ENCODE measurements around the gene BCL6B.

BCL6B gene

DNA sequence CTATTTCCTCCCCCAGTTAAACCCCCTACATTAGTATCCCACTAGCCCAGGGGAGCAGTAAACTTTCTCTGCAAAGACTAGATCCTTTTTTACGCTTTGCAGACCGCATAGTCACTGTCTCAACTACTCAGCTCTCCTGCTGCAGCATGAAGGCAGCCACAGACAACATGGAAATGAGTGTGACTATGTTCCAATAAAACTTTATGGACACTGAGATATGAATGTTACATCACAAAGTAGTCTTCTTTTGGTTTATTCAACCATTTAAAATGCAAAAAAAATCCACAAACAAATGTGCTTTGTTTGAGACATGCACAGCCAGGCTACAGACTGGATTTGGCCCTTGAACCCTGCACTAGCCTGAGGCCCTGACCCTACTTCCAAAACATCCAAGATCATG is 12.3 kb upstream of the BCL6B start:
- peaks cover 21% of the 10 kb centered on the region for H3K4me1 ChIP-seq (ENCODE audit: control insufficient read depth, insufficient read depth, low read length)
- no peaks in the 10 kb centered on the region for H3K36me3 ChIP-seq (ENCODE audit: control insufficient read depth, insufficient read depth, low read length)
- WGBS, 2 experiments = 97% methylated on average over 2 of the region's 2 CpGs
- H3K27me3 ChIP-seq (ENCODE audit: control insufficient read depth, insufficient read depth, low read length, poor library complexity, severe bottlenecking) = no peaks in the 10 kb centered on the region
- no peaks in the 10 kb centered on the region for H3K9me3 ChIP-seq (ENCODE audit: control insufficient read depth, low read length)
- H3K4me3 ChIP-seq (ENCODE audit: insufficient read depth, low read depth, low read length) = no peak overlapping the region
- H3K27ac ChIP-seq (ENCODE audit: insufficient read depth, low read depth, low read length, poor library complexity, severe bottlenecking) = no peak overlapping the region

GRCh38 chr17:7011415-7011814 is 11.4 kb upstream of the BCL6B start:
- Histone ChIP-seq H3K9me3 (ENCODE audit: control insufficient read depth, low read length) (no peaks in the 10 kb centered on the region), H3K36me3 (ENCODE audit: control insufficient read depth, insufficient read depth, low read length) (no peaks in the 10 kb centered on the region), H3K27ac (ENCODE audit: insufficient read depth, low read depth, low read length, poor library complexity, severe bottlenecking) (no peak overlapping the region), H3K4me1 (ENCODE audit: control insufficient read depth, insufficient read depth, low read length) (peaks cover 22% of the 10 kb centered on the region), H3K27me3 (ENCODE audit: control insufficient read depth, insufficient read depth, low read length, poor library complexity, severe bottlenecking) (no peaks in the 10 kb centered on the region), H3K4me3 (ENCODE audit: insufficient read depth, low read depth, low read length) (peak overlapping the region; percentile 77)
- 82 to 85% methylated on average over 14 of the region's 14 CpGs for WGBS, 2 experiments

GRCh38 chr17:7011942-7012254 is 11.0 kb upstream of the BCL6B start:
- Histone ChIP-seq H3K36me3 (ENCODE audit: control insufficient read depth, insufficient read depth, low read length) (no peaks in the 10 kb centered on the region), H3K27me3 (ENCODE audit: control insufficient read depth, insufficient read depth, low read length, poor library complexity, severe bottlenecking) (no peaks in the 10 kb centered on the region), H3K9me3 (ENCODE audit: control insufficient read depth, low read length) (no peaks in the 10 kb centered on the region), H3K27ac (ENCODE audit: insufficient read depth, low read depth, low read length, poor library complexity, severe bottlenecking) (peak overlapping the region; percentile 98), H3K4me3 (ENCODE audit: insufficient read depth, low read depth, low read length) (peak overlapping the region; percentile 77), H3K4me1 (ENCODE audit: control insufficient read depth, insufficient read depth, low read length) (peaks cover 22% of the 10 kb centered on the region)
- WGBS, 2 experiments = 5 to 6% methylated on average over 5 to 6 of the region's 6 CpGs

DNA sequence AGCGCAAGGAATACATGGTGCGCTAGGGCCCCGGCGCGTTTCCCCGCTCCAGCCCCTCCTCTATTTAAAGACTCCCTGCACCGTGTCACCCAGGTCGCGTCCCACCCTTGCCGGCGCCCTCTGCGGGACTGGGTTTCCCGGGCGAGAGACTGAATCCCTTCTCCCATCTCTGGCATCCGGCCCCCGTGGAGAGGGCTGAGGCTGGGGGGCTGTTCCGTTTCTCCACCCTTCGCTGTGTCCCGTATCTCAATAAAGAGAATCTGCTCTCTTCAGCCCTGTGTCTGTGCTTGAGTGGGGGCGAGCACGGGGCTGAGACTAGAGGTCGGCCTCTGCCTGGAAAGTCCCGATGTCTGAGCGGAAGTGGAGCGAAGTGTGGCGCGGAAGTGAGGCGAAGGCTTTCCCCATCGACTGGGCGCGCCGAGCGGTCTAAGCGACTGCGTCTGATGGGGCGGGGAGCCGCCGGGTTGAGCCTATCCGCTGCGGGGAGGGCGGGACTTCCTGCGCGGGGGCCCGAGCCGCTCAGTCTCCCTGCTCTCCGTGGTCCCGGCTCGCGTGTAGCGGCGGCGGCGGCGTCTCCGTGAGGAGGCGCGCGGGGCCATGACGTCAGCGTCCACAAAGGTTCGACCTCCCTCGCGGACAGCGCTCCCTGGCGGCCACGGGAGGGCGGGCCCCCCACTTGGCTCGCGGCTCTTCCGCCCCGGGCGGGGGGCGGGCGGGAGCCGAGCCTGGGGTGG is 8.4 kb upstream of the BCL6B start:
- Histone ChIP-seq H3K27ac (ENCODE audit: insufficient read depth, low read depth, low read length, poor library complexity, severe bottlenecking) (peak overlapping the region; percentile 66), H3K36me3 (ENCODE audit: control insufficient read depth, insufficient read depth, low read length) (no peaks in the 10 kb centered on the region), H3K4me1 (ENCODE audit: control insufficient read depth, insufficient read depth, low read length) (peaks cover 22% of the 10 kb centered on the region), H3K4me3 (ENCODE audit: insufficient read depth, low read depth, low read length) (peak overlapping the region; percentile 77), H3K27me3 (ENCODE audit: control insufficient read depth, insufficient read depth, low read length, poor library complexity, severe bottlenecking) (no peaks in the 10 kb centered on the region), H3K9me3 (ENCODE audit: control insufficient read depth, low read length) (no peaks in the 10 kb centered on the region)
- WGBS, 2 experiments = 2% methylated on average over 75 of the region's 75 CpGs

GRCh38 chr17:7014995-7015958 is 7.6 kb upstream of the BCL6B start:
- WGBS, 2 experiments = 30 to 31% methylated on average over 55 to 56 of the region's 56 CpGs
- no peaks in the 10 kb centered on the region for H3K9me3 ChIP-seq (ENCODE audit: control insufficient read depth, low read length)
- H3K36me3 ChIP-seq (ENCODE audit: control insufficient read depth, insufficient read depth, low read length) = no peaks in the 10 kb centered on the region
- H3K27ac ChIP-seq (ENCODE audit: insufficient read depth, low read depth, low read length, poor library complexity, severe bottlenecking) = peak overlapping the region; percentile 66
- H3K4me3 ChIP-seq (ENCODE audit: insufficient read depth, low read depth, low read length) = peak overlapping the region; percentile 77
- peaks cover 1% of the 10 kb centered on the region for H3K27me3 ChIP-seq (ENCODE audit: control insufficient read depth, insufficient read depth, low read length, poor library complexity, severe bottlenecking)
- peaks cover 22% of the 10 kb centered on the region for H3K4me1 ChIP-seq (ENCODE audit: control insufficient read depth, insufficient read depth, low read length)

- no peaks in the 10 kb centered on the region for H3K36me3 ChIP-seq (ENCODE audit: control insufficient read depth, insufficient read depth, low read length)
- peaks cover 15% of the 10 kb centered on the region for H3K4me1 ChIP-seq (ENCODE audit: control insufficient read depth, insufficient read depth, low read length)
- H3K4me3 ChIP-seq (ENCODE audit: insufficient read depth, low read depth, low read length) = no peak overlapping the region
- 90 to 94% methylated on average over 3 of the region's 3 CpGs for WGBS, 2 experiments
- H3K27ac ChIP-seq (ENCODE audit: insufficient read depth, low read depth, low read length, poor library complexity, severe bottlenecking) = no peak overlapping the region
- peaks cover 13% of the 10 kb centered on the region for H3K27me3 ChIP-seq (ENCODE audit: control insufficient read depth, insufficient read depth, low read length, poor library complexity, severe bottlenecking)
- H3K9me3 ChIP-seq (ENCODE audit: control insufficient read depth, low read length) = no peaks in the 10 kb centered on the region
These were observed 6.4 kb upstream of the BCL6B start for GRCh38 chr17:7016418-7016817.

GRCh38 chr17:7016886-7017826 is 5.7 kb upstream of the BCL6B start:
- 92 to 93% methylated on average over 20 of the region's 20 CpGs for WGBS, 2 experiments
- peaks cover 20% of the 10 kb centered on the region for H3K27me3 ChIP-seq (ENCODE audit: control insufficient read depth, insufficient read depth, low read length, poor library complexity, severe bottlenecking)
- no peak overlapping the region for H3K27ac ChIP-seq (ENCODE audit: insufficient read depth, low read depth, low read length, poor library complexity, severe bottlenecking)
- no peak overlapping the region for H3K4me3 ChIP-seq (ENCODE audit: insufficient read depth, low read depth, low read length)
- H3K9me3 ChIP-seq (ENCODE audit: control insufficient read depth, low read length) = no peaks in the 10 kb centered on the region
- H3K36me3 ChIP-seq (ENCODE audit: control insufficient read depth, insufficient read depth, low read length) = no peaks in the 10 kb centered on the region
- peaks cover 15% of the 10 kb centered on the region for H3K4me1 ChIP-seq (ENCODE audit: control insufficient read depth, insufficient read depth, low read length)

- Histone ChIP-seq H3K4me1 (ENCODE audit: control insufficient read depth, insufficient read depth, low read length) (peaks cover 15% of the 10 kb centered on the region), H3K36me3 (ENCODE audit: control insufficient read depth, insufficient read depth, low read length) (no peaks in the 10 kb centered on the region), H3K9me3 (ENCODE audit: control insufficient read depth, low read length) (no peaks in the 10 kb centered on the region), H3K27me3 (ENCODE audit: control insufficient read depth, insufficient read depth, low read length, poor library complexity, severe bottlenecking) (peaks cover 27% of the 10 kb centered on the region), H3K27ac (ENCODE audit: insufficient read depth, low read depth, low read length, poor library complexity, severe bottlenecking) (no peak overlapping the region), H3K4me3 (ENCODE audit: insufficient read depth, low read depth, low read length) (no peak overlapping the region)
- 93 to 95% methylated on average over 12 of the region's 12 CpGs for WGBS, 2 experiments
These were observed 5.0 kb upstream of the BCL6B start for GRCh38 chr17:7017827-7018200.

DNA sequence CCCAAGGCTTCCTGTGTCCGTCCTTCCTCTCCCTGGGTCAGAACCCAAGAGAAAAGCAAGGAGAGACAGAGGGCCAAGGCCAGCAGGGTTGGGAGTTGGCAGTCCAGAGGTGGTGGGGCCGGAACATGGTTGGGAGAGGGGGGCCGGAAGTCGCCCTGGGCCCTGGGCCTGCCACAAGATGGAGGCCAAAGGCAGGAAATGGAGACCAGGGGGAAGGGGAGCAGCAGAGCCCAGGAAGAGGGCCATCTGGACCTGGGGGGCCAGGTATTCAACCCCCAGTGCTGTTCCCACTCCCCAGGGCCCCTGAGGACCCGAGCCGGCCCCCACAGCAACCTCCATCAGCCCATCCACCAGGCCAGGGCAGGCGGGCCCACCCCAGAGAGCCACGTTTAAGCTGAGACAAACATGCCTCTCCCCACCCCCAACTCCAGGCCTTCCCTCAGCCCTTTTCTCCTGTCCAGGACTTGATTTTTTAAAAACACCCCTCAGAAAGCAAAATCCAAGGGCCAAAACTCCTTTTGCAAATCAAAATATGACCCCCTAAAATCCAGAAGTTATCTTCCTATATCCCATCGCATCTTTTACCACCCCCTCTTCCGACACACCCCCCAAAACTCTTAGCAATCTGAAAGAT is 4.4 kb upstream of the BCL6B start:
- WGBS, 2 experiments = 86 to 89% methylated on average over 10 of the region's 10 CpGs
- no peaks in the 10 kb centered on the region for H3K9me3 ChIP-seq (ENCODE audit: control insufficient read depth, low read length)
- H3K27ac ChIP-seq (ENCODE audit: insufficient read depth, low read depth, low read length, poor library complexity, severe bottlenecking) = no peak overlapping the region
- H3K27me3 ChIP-seq (ENCODE audit: control insufficient read depth, insufficient read depth, low read length, poor library complexity, severe bottlenecking) = peaks cover 33% of the 10 kb centered on the region
- H3K36me3 ChIP-seq (ENCODE audit: control insufficient read depth, insufficient read depth, low read length) = no peaks in the 10 kb centered on the region
- H3K4me3 ChIP-seq (ENCODE audit: insufficient read depth, low read depth, low read length) = no peak overlapping the region
- peaks cover 11% of the 10 kb centered on the region for H3K4me1 ChIP-seq (ENCODE audit: control insufficient read depth, insufficient read depth, low read length)

All from ectodermal cell (in vitro differentiated cells).